Activated CD4-positive, alpha-beta memory T cell treated with anti-CD3 and anti-CD28 coated beads for 36 hours (primary cell): ENCODE results near the gene DENND2C. TPM values are rescaled to one million over a fixed set of nuclear protein-coding genes. Genes with fewer than 3 reads are reported as not detected.

ENCODE experiments used
- CTCF ChIA-PET: fragments of 350-600 bp; sonication (Branson Sonifier 250); formaldehyde crosslinking; loops from one replicate; lab custom pipeline; 2021; ENCODE audit warnings: antibody characterized with exemption, inconsistent platforms; lab: Charles Lee
- POLR2A ChIA-PET: fragments of 350-600 bp; sonication (Branson Sonifier 250); formaldehyde crosslinking; loops from one replicate; lab custom pipeline; 2021; ENCODE audit warnings: antibody characterized with exemption; lab: Charles Lee
- DNase-seq: peaks from one replicate; pipeline ENCODE4 v3.0.0-alpha.2; 2020
- H3K27ac Mint-ChIP-seq: one replicate; pipeline ENCODE4 v1.8.0; 2021; ENCODE audit warnings: mixed read lengths
- H3K27me3 Mint-ChIP-seq: one replicate; pipeline ENCODE4 v1.8.0; 2021; ENCODE audit warnings: mixed read lengths
- H3K36me3 Mint-ChIP-seq: one replicate; pipeline ENCODE4 v1.8.0; 2021; ENCODE audit warnings: mixed read lengths
- H3K4me1 Mint-ChIP-seq: one replicate; pipeline ENCODE4 v1.8.0; 2021; ENCODE audit warnings: low read depth, mixed read lengths
- H3K4me3 Mint-ChIP-seq: one replicate; pipeline ENCODE4 v1.8.0; 2021; ENCODE audit warnings: mild to moderate bottlenecking, mixed read lengths
- H3K9me3 Mint-ChIP-seq: one replicate; pipeline ENCODE4 v1.8.0; 2021; ENCODE audit warnings: mixed read lengths
- intact Hi-C: fragments of 100-400 bp; cut with micrococcal nuclease; formaldehyde crosslinking; loops from one replicate; pipeline ENCODE4 v1.15.1; 2023
- total RNA-seq, 2 experiments: library from RNA; stranded (reverse); gene quantifications; one replicate each; pipeline ENCODE4 v1.2.3, GENCODE V29; 2021

The DENND2C gene
- total RNA-seq, 2 experiments from 2014 or later, result 0.90 to 0.93 TPM

GRCh38 chr1:114700036-114700600 is 30.3 kb upstream of the DENND2C start:
- ChIA-PET CTCF (interaction anchor here (0.8 kb wide), 1 partner anchor 28 kb away, joined by 3 read pairs; no protein-coding TSS in a partner anchor), POLR2A (no interaction called here)
- DNase-seq, result no peak
- peaks cover 2% of the 10 kb centered on the region for H3K27me3 Mint-ChIP-seq
- intact Hi-C loops, result no loop called here
- H3K4me1 Mint-ChIP-seq, result no peaks in the 10 kb centered on the region
- no peaks in the 10 kb centered on the region for H3K9me3 Mint-ChIP-seq
- H3K27ac Mint-ChIP-seq, result no peak overlapping the region
- no peaks in the 10 kb centered on the region for H3K36me3 Mint-ChIP-seq
- H3K4me3 Mint-ChIP-seq, result no peak overlapping the region

DNA sequence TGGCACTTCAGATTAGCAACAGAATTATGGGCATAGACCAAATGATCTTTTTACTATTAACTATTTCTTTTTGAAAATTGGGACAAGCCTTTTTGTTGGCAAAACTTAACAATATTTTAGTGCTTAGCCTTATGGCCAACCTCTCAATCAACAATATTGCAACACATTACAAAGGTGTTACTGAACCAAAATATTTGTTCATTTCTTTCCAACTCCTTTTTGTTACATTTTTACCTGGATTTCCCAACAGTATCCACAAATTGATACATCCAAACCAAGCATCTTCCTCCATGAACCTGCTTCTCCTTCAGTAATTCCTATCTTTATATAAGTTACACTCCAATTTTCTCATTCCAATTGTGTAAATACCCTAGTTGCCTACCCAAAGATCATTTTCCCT is 27.0 kb upstream of the DENND2C start:
- intact Hi-C loops, result no loop called here

GRCh38 chr1:114695430-114696058 is 25.7 kb upstream of the DENND2C start, which contains the start of gene AMPD1:
TSS of gene AMPD1 (minus strand) at chr1:114695546. CDS start at chr1:114695471, 75 bp downstream.
- H3K27ac Mint-ChIP-seq, result no peak within 1 kb of the TSS
- H3K36me3 Mint-ChIP-seq, result no peaks in the 10 kb centered on the region
- H3K27me3 Mint-ChIP-seq, result peaks cover 3% of the 10 kb centered on the region
- no peak within 1 kb of the TSS for H3K4me3 Mint-ChIP-seq
- H3K9me3 Mint-ChIP-seq, result no peaks in the 10 kb centered on the region
- ChIA-PET POLR2A (no interaction called here), CTCF (no interaction called here)
- no peak for DNase-seq
- H3K4me1 Mint-ChIP-seq, result no peaks in the 10 kb centered on the region
- intact Hi-C loops, result no loop called here

More for the DNA sequence above, 27.0 kb upstream of the DENND2C start:
- DNase-seq, result no peak
- no peaks in the 10 kb centered on the region for H3K9me3 Mint-ChIP-seq
- H3K4me3 Mint-ChIP-seq, result no peak overlapping the region
- H3K27me3 Mint-ChIP-seq, result peaks cover 2% of the 10 kb centered on the region
- H3K27ac Mint-ChIP-seq, result no peak overlapping the region
- no peaks in the 10 kb centered on the region for H3K4me1 Mint-ChIP-seq
- POLR2A ChIA-PET, result no interaction called here
- no peaks in the 10 kb centered on the region for H3K36me3 Mint-ChIP-seq
- CTCF ChIA-PET, result no interaction called here

GRCh38 chr1:114694540-114695310 is 24.9 kb upstream of the DENND2C start:
- intact Hi-C loops, result no loop called here
- H3K27ac Mint-ChIP-seq, result no peak overlapping the region
- POLR2A ChIA-PET, result no interaction called here

DNA sequence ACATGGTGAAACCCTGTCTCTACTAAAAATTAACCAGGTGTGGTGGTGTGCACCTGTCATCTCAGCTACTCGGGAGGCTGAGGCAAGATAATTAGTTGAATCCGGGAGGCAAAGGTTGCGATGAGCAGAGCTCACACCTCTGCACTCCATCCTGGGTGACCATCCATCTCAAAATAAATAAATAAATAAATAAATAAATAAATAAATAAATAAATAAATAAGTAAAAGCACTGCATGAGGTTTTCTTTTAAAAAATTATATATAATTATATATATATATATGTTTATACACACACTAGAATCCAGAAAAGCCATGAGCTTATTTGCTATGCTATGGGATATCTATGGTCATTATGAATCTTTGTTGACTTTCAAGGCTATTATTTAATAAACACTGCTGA is 23.1 kb upstream of the DENND2C start:
- no peaks in the 10 kb centered on the region for H3K9me3 Mint-ChIP-seq
- H3K4me1 Mint-ChIP-seq, result no peaks in the 10 kb centered on the region
- intact Hi-C loops, result no loop called here
- peaks cover 15% of the 10 kb centered on the region for H3K27me3 Mint-ChIP-seq
- POLR2A ChIA-PET, result no interaction called here
- DNase-seq, result no peak
- no peak overlapping the region for H3K27ac Mint-ChIP-seq
- no peak overlapping the region for H3K4me3 Mint-ChIP-seq
- H3K36me3 Mint-ChIP-seq, result no peaks in the 10 kb centered on the region
- CTCF ChIA-PET, result interaction anchor here (1.1 kb wide), 1 partner anchor 346 kb away, joined by 6 read pairs; no protein-coding TSS in a partner anchor

More at GRCh38 chr1:114694540-114695310, 24.9 kb upstream of the DENND2C start:
- no peaks in the 10 kb centered on the region for H3K9me3 Mint-ChIP-seq
- no peak overlapping the region for H3K4me3 Mint-ChIP-seq
- H3K36me3 Mint-ChIP-seq, result no peaks in the 10 kb centered on the region
- H3K27me3 Mint-ChIP-seq, result peaks cover 4% of the 10 kb centered on the region
- no peaks in the 10 kb centered on the region for H3K4me1 Mint-ChIP-seq
- DNase-seq, result no peak
- CTCF ChIA-PET, result interaction anchor here (0.7 kb wide), 1 partner anchor 355 kb away, joined by 3 read pairs; no protein-coding TSS in a partner anchor

GRCh38 chr1:114691061-114691460 is 21.2 kb upstream of the DENND2C start:
- DNase-seq, result no peak
- Mint-ChIP-seq H3K4me3 (no peak overlapping the region), H3K27ac (no peak overlapping the region), H3K27me3 (peaks cover 27% of the 10 kb centered on the region), H3K4me1 (no peaks in the 10 kb centered on the region), H3K36me3 (no peaks in the 10 kb centered on the region), H3K9me3 (no peaks in the 10 kb centered on the region)
- POLR2A ChIA-PET, result no interaction called here
- CTCF ChIA-PET, result no interaction called here
- intact Hi-C loops, result no loop called here

DNA sequence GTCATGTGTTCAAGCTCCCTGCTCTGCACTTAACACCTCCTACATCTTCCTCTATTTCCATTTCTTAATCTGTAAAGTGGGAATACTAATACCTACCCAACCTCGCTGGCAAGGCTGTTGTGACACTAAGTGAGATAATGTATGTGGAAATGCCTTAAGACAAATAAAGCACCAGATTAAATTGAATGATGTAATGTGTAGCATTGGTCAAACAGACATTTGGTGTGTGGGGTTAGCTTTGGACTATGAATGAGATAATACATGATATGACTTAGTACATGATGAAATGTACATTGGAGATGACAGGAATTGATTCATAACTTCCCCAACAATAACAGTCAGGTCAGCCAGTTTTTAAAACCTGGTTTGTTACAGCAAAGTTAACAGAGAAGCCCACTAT is 20.3 kb upstream of the DENND2C start:
- Mint-ChIP-seq H3K27ac (no peak overlapping the region), H3K27me3 (peaks cover 25% of the 10 kb centered on the region), H3K36me3 (no peaks in the 10 kb centered on the region), H3K9me3 (no peaks in the 10 kb centered on the region), H3K4me3 (no peak overlapping the region), H3K4me1 (no peaks in the 10 kb centered on the region)
- intact Hi-C loops, result no loop called here
- no peak for DNase-seq
- ChIA-PET CTCF (no interaction called here), POLR2A (no interaction called here)

DNA sequence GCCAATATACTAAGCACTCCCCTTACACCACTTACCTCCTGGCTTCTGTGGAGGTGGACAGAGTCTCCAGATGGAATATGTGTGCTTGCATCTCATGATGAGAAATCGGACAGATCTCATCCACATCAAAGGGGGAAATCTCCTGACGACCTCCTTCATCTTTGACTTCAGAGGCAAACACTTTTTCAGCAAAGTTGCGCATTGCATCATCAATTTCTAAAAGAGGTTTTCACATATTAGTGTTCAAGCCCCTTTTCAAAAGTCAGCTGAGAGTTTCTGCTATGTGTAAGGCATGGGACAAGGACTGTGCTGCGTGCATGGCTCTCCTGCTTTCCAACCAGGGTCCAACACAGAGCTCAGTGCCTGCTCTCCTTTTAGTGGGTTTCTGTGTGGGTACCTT is 18.7 kb upstream of the DENND2C start:
- no peaks in the 10 kb centered on the region for H3K4me1 Mint-ChIP-seq
- no peak overlapping the region for H3K27ac Mint-ChIP-seq
- DNase-seq, result no peak
- intact Hi-C loops, result no loop called here
- H3K27me3 Mint-ChIP-seq, result peaks cover 29% of the 10 kb centered on the region
- H3K4me3 Mint-ChIP-seq, result no peak overlapping the region
- no peaks in the 10 kb centered on the region for H3K9me3 Mint-ChIP-seq
- H3K36me3 Mint-ChIP-seq, result no peaks in the 10 kb centered on the region
- ChIA-PET POLR2A (no interaction called here), CTCF (no interaction called here)

DNA sequence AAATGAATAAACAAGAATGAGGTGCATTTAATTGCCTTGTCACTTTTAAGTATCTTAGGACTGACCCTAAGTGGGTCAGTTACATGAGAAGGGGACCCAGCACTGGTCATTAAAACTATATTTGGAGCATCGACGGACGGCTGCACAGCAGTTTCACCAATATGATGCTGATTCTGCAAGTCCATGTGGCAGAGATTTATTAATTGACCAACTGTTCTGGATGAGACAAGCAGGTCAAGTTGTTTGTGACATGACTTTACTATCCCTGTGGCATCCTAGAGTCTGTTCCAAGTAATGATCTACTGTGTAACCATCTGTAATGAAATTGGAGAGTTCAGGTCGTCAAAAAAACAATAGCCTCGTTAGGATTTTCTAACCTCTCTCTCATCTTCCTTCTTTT is 16.0 kb upstream of the DENND2C start:
- Mint-ChIP-seq H3K36me3 (no peaks in the 10 kb centered on the region), H3K27ac (no peak overlapping the region), H3K27me3 (peaks cover 32% of the 10 kb centered on the region), H3K4me3 (no peak overlapping the region), H3K4me1 (no peaks in the 10 kb centered on the region), H3K9me3 (no peaks in the 10 kb centered on the region)
- CTCF ChIA-PET, result no interaction called here
- no peak for DNase-seq
- POLR2A ChIA-PET, result no interaction called here
- intact Hi-C loops, result no loop called here

DNA sequence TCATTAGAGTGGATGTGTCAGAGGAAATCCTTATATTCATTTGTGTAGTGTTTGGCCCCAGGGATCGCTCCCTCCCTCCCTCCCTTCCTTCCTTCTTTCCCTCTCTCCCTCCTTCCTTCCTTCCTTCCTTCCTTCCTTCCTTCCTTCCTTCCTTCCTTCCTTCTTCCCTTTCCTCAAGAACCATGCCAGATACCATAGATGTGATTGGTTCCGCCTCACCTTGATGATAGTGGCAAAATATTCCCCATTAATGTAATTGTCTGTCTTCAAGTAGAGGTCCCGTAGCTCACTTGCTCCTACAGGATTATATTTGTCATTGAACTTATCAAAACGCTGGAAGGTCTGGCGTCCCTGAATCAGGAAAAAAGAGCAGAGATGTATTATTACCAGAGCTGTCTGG is 7.8 kb upstream of the DENND2C start:
- Mint-ChIP-seq H3K27ac (no peak overlapping the region), H3K9me3 (no peaks in the 10 kb centered on the region), H3K4me3 (no peak overlapping the region), H3K27me3 (peaks cover 18% of the 10 kb centered on the region), H3K4me1 (no peaks in the 10 kb centered on the region), H3K36me3 (no peaks in the 10 kb centered on the region)
- POLR2A ChIA-PET, result no interaction called here
- intact Hi-C loops, result no loop called here
- CTCF ChIA-PET, result no interaction called here
- DNase-seq, result no peak

DNA sequence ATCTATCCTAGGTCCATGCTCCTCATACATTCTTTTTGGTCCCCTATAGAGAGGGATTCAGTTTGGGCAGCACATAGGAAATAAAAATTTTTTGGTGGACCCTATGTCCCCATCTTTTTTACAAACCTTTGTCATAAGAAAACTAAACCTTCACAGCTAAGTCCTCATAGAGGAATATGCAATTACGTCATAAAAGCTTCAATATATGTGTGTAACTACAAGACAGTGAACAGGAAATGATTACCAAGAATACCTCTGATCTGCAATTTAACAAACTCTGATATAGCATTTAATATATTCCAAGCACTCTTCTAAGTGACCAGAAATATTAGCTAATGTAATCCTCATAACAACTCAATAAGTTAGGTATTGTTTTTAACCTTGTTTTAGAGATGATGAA is 6.3 kb upstream of the DENND2C start:
- H3K36me3 Mint-ChIP-seq, result no peaks in the 10 kb centered on the region
- H3K9me3 Mint-ChIP-seq, result no peaks in the 10 kb centered on the region
- ChIA-PET POLR2A (no interaction called here), CTCF (interaction anchor here (0.7 kb wide), 1 partner anchor 304 kb away, joined by 3 read pairs; no protein-coding TSS in a partner anchor)
- intact Hi-C loops, result no loop called here
- H3K27ac Mint-ChIP-seq, result no peak overlapping the region
- no peaks in the 10 kb centered on the region for H3K4me1 Mint-ChIP-seq
- H3K4me3 Mint-ChIP-seq, result no peak overlapping the region
- peaks cover 18% of the 10 kb centered on the region for H3K27me3 Mint-ChIP-seq
- no peak for DNase-seq

- no peak for DNase-seq
- Mint-ChIP-seq H3K27me3 (peaks cover 4% of the 10 kb centered on the region), H3K4me3 (no peak overlapping the region), H3K36me3 (no peaks in the 10 kb centered on the region), H3K9me3 (no peaks in the 10 kb centered on the region), H3K27ac (no peak overlapping the region), H3K4me1 (peaks cover 7% of the 10 kb centered on the region)
- ChIA-PET CTCF (interaction anchor here (0.9 to 1.4 kb wide), 4 partner anchors 24 to 693 kb away, joined by 3 to 4 read pairs (median 3); no protein-coding TSS in a partner anchor), POLR2A (interaction anchor here (0.6 kb wide), 1 partner anchor 107 kb away, joined by 3 read pairs; no protein-coding TSS in a partner anchor)
- intact Hi-C loops, result loop anchor here (1.0 to 5.0 kb wide), 2 partner anchors 326 to 390 kb away; no protein-coding TSS in a partner anchor
Observed at GRCh38 chr1:114671939-114672275, 2.1 kb upstream of the DENND2C start.
